PC-3 (cell line): ENCODE data around the gene CLIC5. TPM values are rescaled to one million over a fixed set of nuclear protein-coding genes. Genes with fewer than 3 reads are reported as not detected.

Experiments used
- ATAC-seq: fragments of 200-7000 bp; cut with Tn5 transposase; 2 replicates; pipeline ENCODE4 v1.9.1; 2020; ENCODE audit warnings: mild to moderate bottlenecking, moderate library complexity
- BruUV-seq: library from RNA; stranded (reverse); fragments of 400-500 nt; replicated peaks from 2 replicates; lab custom pipeline; 2021; lab: Mats Ljungman, UMichigan
- CTCF ChIA-PET: fragments of 300-600 bp; sonication (Branson Sonifier 250); formaldehyde crosslinking; loops from one replicate; lab custom pipeline; 2022; ENCODE audit warnings: antibody characterized with exemption; lab: Charles Lee
- POLR2A ChIA-PET: fragments of 300-600 bp; sonication (Branson Sonifier 250); formaldehyde crosslinking; loops from one replicate; lab custom pipeline; 2022; ENCODE audit warnings: antibody characterized with exemption; ENCODE audit not compliant: unreplicated experiment; lab: Charles Lee
- DNase-seq: peaks from one replicate; pipeline ENCODE4 v3.0.0-alpha.2; 2015
- H2AFZ ChIP-seq: fragments of 300-600 bp; sonication (generic); 2 replicates; pipeline ENCODE4 v1.6.0; 2016; ENCODE audit warnings: antibody characterized with exemption, low read length
- H3F3A ChIP-seq: fragments of 300-600 bp; sonication (generic); one replicate; pipeline ENCODE4 v1.6.0; 2017; ENCODE audit warnings: antibody characterized with exemption, low read length, control low read depth, mild to moderate bottlenecking; ENCODE audit not compliant: unreplicated experiment
- H3K27ac ChIP-seq: fragments of 300-600 bp; sonication (generic); 2 replicates; pipeline ENCODE4 v1.5.1; 2016; ENCODE audit warnings: mild to moderate bottlenecking, low read length
- H3K27me3 ChIP-seq: fragments of 300-600 bp; sonication (generic); 2 replicates; pipeline ENCODE4 v1.6.1; 2016; ENCODE audit warnings: low read length, mixed read lengths
- H3K36me3 ChIP-seq: fragments of 300-600 bp; sonication (generic); 2 replicates; pipeline ENCODE4 v1.6.1; 2016; ENCODE audit warnings: low read depth, mixed run types, low read length, mixed read lengths
- H3K4me1 ChIP-seq: fragments of 300-600 bp; sonication (generic); 2 replicates; pipeline ENCODE4 v1.5.1; 2016; ENCODE audit warnings: low read length; ENCODE audit not compliant: insufficient read depth
- H3K4me2 ChIP-seq: fragments of 300-600 bp; sonication (generic); 2 replicates; pipeline ENCODE4 v1.6.0; 2016; ENCODE audit warnings: low read length
- H3K4me3 ChIP-seq: fragments of 300-600 bp; sonication (generic); 2 replicates; pipeline ENCODE4 v1.5.1; 2016; ENCODE audit warnings: mild to moderate bottlenecking, low read length, mixed read lengths
- H3K79me2 ChIP-seq: fragments of 300-600 bp; sonication (generic); 2 replicates; pipeline ENCODE4 v1.6.1; 2017; ENCODE audit warnings: low read length, mixed read lengths
- H3K9ac ChIP-seq: fragments of 300-600 bp; sonication (generic); 2 replicates; pipeline ENCODE4 v1.6.0; 2016; ENCODE audit warnings: mild to moderate bottlenecking, low read length
- H3K9me2 ChIP-seq: fragments of 300-600 bp; sonication (generic); replicated peaks from 2 replicates; pipeline ENCODE4 v1.6.1; 2016; ENCODE audit warnings: mixed run types, low read length, mixed read lengths
- H3K9me3 ChIP-seq: fragments of 300-600 bp; sonication (generic); 2 replicates; pipeline ENCODE4 v1.6.1; 2016; ENCODE audit warnings: low read length, mixed read lengths
- H4K20me1 ChIP-seq: fragments of 300-600 bp; sonication (generic); 2 replicates; pipeline ENCODE4 v1.6.1; 2016; ENCODE audit warnings: low read length, mixed read lengths
- EZH2 ChIP-seq: fragments of 300-600 bp; sonication (generic); IDR thresholded peaks from one replicate; pipeline ENCODE4 v1.6.1; 2017; ENCODE audit warnings: antibody characterized with exemption, mild to moderate bottlenecking, low read length; ENCODE audit not compliant: unreplicated experiment
- EZH2phosphoT487 ChIP-seq: fragments of 300-600 bp; sonication (generic); IDR thresholded peaks from 2 replicates; pipeline ENCODE4 v1.6.1; 2018; ENCODE audit warnings: mild to moderate bottlenecking, antibody characterized with exemption, low read length, borderline replicate concordance
- intact Hi-C: fragments of 100-400 bp; cut with micrococcal nuclease; formaldehyde crosslinking; loops from 2 replicates; pipeline ENCODE4 v1.9.0; 2023
- total RNA-seq: library from RNA; depleted of rRNA; stranded (reverse); fragments of >200 nt; gene quantifications from 2 replicates; pipeline ENCODE4 v1.2.3, GENCODE V29; 2014
- TF ChIP-seq, protein P1 (sequence below): fragments of 300-600 bp; sonication (generic); conservative IDR thresholded peaks from 2 replicates; pipeline ENCODE4 v1.5.1; 2017; ENCODE audit warnings: antibody characterized with exemption, low read depth, mild to moderate bottlenecking, low read length

The CLIC5 gene
- total RNA-seq, 1 experiment from 2014 or later, result not detected

GRCh38 chr6:45838451-45838850, 177.2 kb downstream of the CLIC5 start:
- BruUV-seq, result no TSS peak
- Histone ChIP-seq H3K9me3 (no peaks in the 10 kb centered on the region), H3K36me3 (no peaks in the 10 kb centered on the region), H3K4me1 (no peaks in the 10 kb centered on the region), H3K27me3 (no peaks in the 10 kb centered on the region), H3K9ac (no peak overlapping the region), H3K27ac (no peak overlapping the region), H3K9me2 (no peaks in the 10 kb centered on the region), H2AFZ (no peak overlapping the region), H3K4me3 (no peak overlapping the region), H3K4me2 (no peak overlapping the region), H3K79me2 (no peaks in the 10 kb centered on the region), H4K20me1 (no peaks in the 10 kb centered on the region), H3F3A (no peaks in the 10 kb centered on the region)
- DNase-seq (no peak), ATAC-seq (no peak)
- CTCF ChIA-PET, result no interaction called here
- intact Hi-C loops, result no loop called here
- TF ChIP-seq EZH2 (no peak), EZH2phosphoT487 (no peak)
- TF ChIP-seq, protein P1, sequence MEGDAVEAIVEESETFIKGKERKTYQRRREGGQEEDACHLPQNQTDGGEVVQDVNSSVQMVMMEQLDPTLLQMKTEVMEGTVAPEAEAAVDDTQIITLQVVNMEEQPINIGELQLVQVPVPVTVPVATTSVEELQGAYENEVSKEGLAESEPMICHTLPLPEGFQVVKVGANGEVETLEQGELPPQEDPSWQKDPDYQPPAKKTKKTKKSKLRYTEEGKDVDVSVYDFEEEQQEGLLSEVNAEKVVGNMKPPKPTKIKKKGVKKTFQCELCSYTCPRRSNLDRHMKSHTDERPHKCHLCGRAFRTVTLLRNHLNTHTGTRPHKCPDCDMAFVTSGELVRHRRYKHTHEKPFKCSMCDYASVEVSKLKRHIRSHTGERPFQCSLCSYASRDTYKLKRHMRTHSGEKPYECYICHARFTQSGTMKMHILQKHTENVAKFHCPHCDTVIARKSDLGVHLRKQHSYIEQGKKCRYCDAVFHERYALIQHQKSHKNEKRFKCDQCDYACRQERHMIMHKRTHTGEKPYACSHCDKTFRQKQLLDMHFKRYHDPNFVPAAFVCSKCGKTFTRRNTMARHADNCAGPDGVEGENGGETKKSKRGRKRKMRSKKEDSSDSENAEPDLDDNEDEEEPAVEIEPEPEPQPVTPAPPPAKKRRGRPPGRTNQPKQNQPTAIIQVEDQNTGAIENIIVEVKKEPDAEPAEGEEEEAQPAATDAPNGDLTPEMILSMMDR, result no peak
- POLR2A ChIA-PET, result no interaction called here

GRCh38 chr6:45837541-45838200, 178.0 kb downstream of the CLIC5 start:
- Histone ChIP-seq H3K9me2 (no peaks in the 10 kb centered on the region), H3K36me3 (no peaks in the 10 kb centered on the region), H2AFZ (no peak overlapping the region), H3K27ac (no peak overlapping the region), H3K79me2 (no peaks in the 10 kb centered on the region), H3K9ac (no peak overlapping the region), H4K20me1 (no peaks in the 10 kb centered on the region), H3K4me1 (no peaks in the 10 kb centered on the region), H3F3A (no peaks in the 10 kb centered on the region), H3K9me3 (no peaks in the 10 kb centered on the region), H3K4me3 (no peak overlapping the region), H3K27me3 (no peaks in the 10 kb centered on the region), H3K4me2 (no peak overlapping the region)
- DNase-seq, result no peak
- no TSS peak for BruUV-seq
- no peak for TF ChIP-seq EZH2
- no peak for TF ChIP-seq EZH2phosphoT487
- TF ChIP-seq, protein P1, result no peak
- intact Hi-C loops, result no loop called here
- no peak for ATAC-seq
- CTCF ChIA-PET, result no interaction called here
- POLR2A ChIA-PET, result no interaction called here

GRCh38 chr6:45836984-45837383, 178.7 kb downstream of the CLIC5 start:
- H3K4me3 ChIP-seq, result no peak overlapping the region
- no TSS peak for BruUV-seq
- no peaks in the 10 kb centered on the region for H3K79me2 ChIP-seq
- no peaks in the 10 kb centered on the region for H3K4me1 ChIP-seq
- no peaks in the 10 kb centered on the region for H3K9me3 ChIP-seq
- no peak overlapping the region for H3K27ac ChIP-seq
- no peaks in the 10 kb centered on the region for H4K20me1 ChIP-seq
- H3K36me3 ChIP-seq, result no peaks in the 10 kb centered on the region
- intact Hi-C loops, result no loop called here
- H3F3A ChIP-seq, result no peaks in the 10 kb centered on the region
- TF ChIP-seq, protein P1, result no peak
- no peak for TF ChIP-seq EZH2phosphoT487
- TF ChIP-seq EZH2, result no peak
- no peak overlapping the region for H3K4me2 ChIP-seq
- DNase-seq (peak; percentile 11), ATAC-seq (no peak)
- H3K9ac ChIP-seq, result no peak overlapping the region
- no peaks in the 10 kb centered on the region for H3K27me3 ChIP-seq
- POLR2A ChIA-PET, result no interaction called here
- CTCF ChIA-PET, result no interaction called here
- H2AFZ ChIP-seq, result no peak overlapping the region
- H3K9me2 ChIP-seq, result no peaks in the 10 kb centered on the region
